Esophagus squamous epithelium (tissue), 5 donors: Measurements from ENCODE around the gene PPP3CA. TPM values are rescaled to one million over a fixed set of nuclear protein-coding genes. Genes with fewer than 3 reads are reported as not detected.

Experiments used
- DNase-seq: peaks from one replicate; lab custom pipeline; 2025; lab: John Stamatoyannopoulos, UW
- H3K27ac ChIP-seq, 4 donors: fragments of 200-600 bp; sonication (generic); one replicate each; pipeline ENCODE4 v1.5.1; 2016 to 2019; ENCODE audit warnings: mild to moderate bottlenecking in 1 of 4
- H3K27me3 ChIP-seq, 4 donors: fragments of 200-600 bp; sonication (generic); 1 replicate in 3 of 4; 2 replicates in 1 of 4; pipeline versions ENCODE4 v1.5.1 to v1.6.0; 2017 to 2021; ENCODE audit warnings: antibody characterized with exemption in 1 of 4
- H3K36me3 ChIP-seq, 3 donors: fragments of 200-600 bp; sonication (generic); one replicate each; pipeline ENCODE4 v1.5.1; 2016 to 2019
- H3K4me1 ChIP-seq, 3 donors: fragments of 200-600 bp; sonication (generic); one replicate each; pipeline ENCODE4 v1.5.1; 2017 to 2019
- H3K4me3 ChIP-seq, 4 donors: fragments of 200-600 bp; sonication (generic); 1 replicate in 3 of 4; 2 replicates in 1 of 4; pipeline ENCODE4 v1.5.1; 2016 to 2019; ENCODE audit warnings: mild to moderate bottlenecking in 2 of 4, moderate library complexity in 1 of 4
- H3K9me3 ChIP-seq, 3 donors: fragments of 200-600 bp; sonication (generic); one replicate each; pipeline ENCODE4 v1.5.1; 2016 to 2019
- CTCF ChIP-seq, 6 experiments: fragments of 450-650 bp in 4 of 6; fragments of 200-600 bp in 2 of 6; sonication (generic) in 2 of 6; IDR thresholded peaks; one replicate each; pipeline ENCODE4 v1.5.1; 2016 to 2019; ENCODE audit warnings: antibody characterized with exemption in 6 of 6, mild to moderate bottlenecking in 4 of 6, moderate library complexity in 4 of 6
- POLR2A ChIP-seq, 4 donors: fragments of 450-650 bp; IDR thresholded peaks; one replicate each; pipeline ENCODE4 v1.6.1; 2017; ENCODE audit warnings: antibody characterized with exemption in 4 of 4, mild to moderate bottlenecking in 4 of 4, moderate library complexity in 3 of 4
- WGBS, 2 donors: methylation state at CpG; one replicate each; pipeline ENCODE4 v1.1.5; 2018; 5-methylcytosine and 5-hydroxymethylcytosine counted together
- intact Hi-C: fragments of 100-400 bp; cut with DNase I; formaldehyde crosslinking; loops from one replicate; pipeline ENCODE4 v1.15.0; 2022
- total RNA-seq, 4 donors: library from RNA; depleted of rRNA; stranded (reverse); fragments of >200 nt; gene quantifications; one replicate each; pipeline ENCODE4 v1.1.0, GENCODE V29; 2016
- donor health status: DM: yes; HTN: yes; CAD: no.

PPP3CA gene
- total RNA-seq, 4 donors from 2014 or later = 13.3 to 25.7 (median 17.5) TPM

DNA sequence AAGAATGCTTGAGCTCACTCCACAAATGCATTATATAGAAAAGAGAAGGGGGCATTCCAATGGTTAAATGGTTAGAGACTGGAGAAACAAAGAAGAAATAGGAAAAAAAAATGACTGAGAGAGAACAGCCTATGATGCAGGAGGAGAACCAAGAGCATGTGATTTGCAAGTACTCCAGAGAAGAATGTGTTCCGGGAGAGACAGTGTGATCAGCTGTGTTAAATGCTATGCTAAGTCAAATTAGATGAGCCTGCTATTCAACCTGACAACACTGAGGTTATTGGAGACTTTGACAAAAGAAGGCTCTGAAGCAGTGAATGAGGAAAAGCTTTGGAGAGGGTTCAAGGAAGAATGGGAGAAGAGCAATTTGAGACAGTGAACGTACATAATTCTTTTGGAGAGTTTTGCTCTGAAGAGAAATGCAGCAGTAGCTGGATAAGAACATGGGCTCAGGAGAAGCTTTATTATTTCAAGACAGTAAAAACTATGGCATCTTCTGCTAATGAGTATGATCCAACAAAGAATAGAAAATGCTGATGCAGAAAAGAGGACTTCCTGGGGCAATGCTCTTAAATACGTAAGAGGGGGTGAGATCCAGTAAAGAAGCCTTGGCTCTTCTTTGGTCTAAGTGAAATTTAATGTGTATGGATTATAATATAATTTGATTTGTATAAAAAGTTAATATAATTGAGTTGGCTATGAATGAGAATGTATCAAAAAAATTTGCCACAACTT, 66.3 kb downstream of the PPP3CA start:
- Histone ChIP-seq H3K4me1 (peaks cover 0 to 29% (median 8%) of the 10 kb centered on the region in 3 donors), H3K27ac (no peak overlapping the region), H3K4me3 (no peak overlapping the region), H3K9me3 (no peaks in the 10 kb centered on the region), H3K27me3 (no peaks in the 10 kb centered on the region), H3K36me3 (no peaks in the 10 kb centered on the region)
- intact Hi-C loops = no loop called here
- TF ChIP-seq POLR2A (IDR thresholded peaks at IDR 0.05) (no peak), CTCF (IDR thresholded peaks at IDR 0.05) (no peak)
- DNase-seq = no peak
- WGBS, 2 donors = 82 to 91% methylated on average over 3 of the region's 3 CpGs

DNA sequence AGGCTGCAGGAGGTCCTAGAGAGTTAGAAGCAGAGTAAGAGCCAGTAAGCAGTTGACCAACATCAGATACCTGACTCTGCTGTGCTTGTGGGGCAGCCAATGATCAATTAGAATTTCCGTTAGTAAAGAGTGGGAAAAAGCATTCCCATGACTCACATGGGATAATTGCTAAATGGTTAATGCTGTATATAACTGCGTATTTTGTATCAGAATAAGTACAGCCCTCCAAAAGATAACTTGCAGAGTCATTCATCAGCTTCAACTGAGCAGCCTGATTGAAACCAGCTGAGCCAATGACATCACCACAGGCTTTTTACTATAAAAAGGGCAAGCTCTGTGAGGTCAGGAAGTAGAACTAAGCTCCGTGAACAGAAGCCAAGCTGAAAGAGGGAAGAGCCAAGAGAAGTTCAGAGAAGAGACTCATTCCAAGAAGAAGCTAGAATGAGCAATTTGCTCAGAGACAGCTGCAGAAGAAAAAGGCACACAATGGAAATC, 67.9 kb downstream of the PPP3CA start:
- Histone ChIP-seq H3K4me3 (no peak overlapping the region), H3K4me1 (peaks cover 0 to 19% (median 4%) of the 10 kb centered on the region in 3 donors), H3K27me3 (no peaks in the 10 kb centered on the region), H3K27ac (no peak overlapping the region), H3K9me3 (no peaks in the 10 kb centered on the region), H3K36me3 (no peaks in the 10 kb centered on the region)
- WGBS, 2 donors = 48 to 62% methylated on average over 3 of the region's 3 CpGs
- intact Hi-C loops = no loop called here
- DNase-seq = no peak
- TF ChIP-seq POLR2A (IDR thresholded peaks at IDR 0.05) = no peak
- TF ChIP-seq CTCF (IDR thresholded peaks at IDR 0.05) = no peak

DNA sequence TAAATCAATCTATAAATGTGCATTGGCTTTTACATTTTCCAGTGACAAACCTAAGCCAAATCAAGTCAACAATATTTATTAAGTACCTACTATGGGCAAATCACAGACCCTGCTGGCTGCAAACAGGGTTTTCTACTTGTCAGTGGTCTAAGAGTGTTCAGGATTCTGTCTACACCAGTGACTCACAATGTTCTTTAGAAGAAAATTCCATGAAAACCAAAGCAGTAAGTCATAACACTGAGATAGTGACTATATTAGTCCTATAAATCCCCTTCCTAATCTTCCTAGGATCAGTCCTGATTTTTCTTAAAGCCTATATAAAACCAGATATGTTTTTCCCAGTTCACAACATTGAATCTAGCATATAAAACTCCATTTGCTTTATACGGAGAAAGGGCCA, 69.7 kb downstream of the PPP3CA start:
- H3K9me3 ChIP-seq = no peaks in the 10 kb centered on the region
- 35 to 40% methylated on average over 1 of the region's 1 CpG for WGBS, 2 donors
- no peak overlapping the region for H3K4me3 ChIP-seq
- no peak for DNase-seq
- H3K36me3 ChIP-seq = no peaks in the 10 kb centered on the region
- TF ChIP-seq POLR2A (IDR thresholded peaks at IDR 0.05) = no peak
- TF ChIP-seq CTCF (IDR thresholded peaks at IDR 0.05) = no peak
- intact Hi-C loops = no loop called here
- no peak overlapping the region for H3K27ac ChIP-seq
- no peaks in the 10 kb centered on the region for H3K27me3 ChIP-seq
- peaks cover 0 to 13% (median 4%) of the 10 kb centered on the region in 3 donors for H3K4me1 ChIP-seq

GRCh38 chr4:101276661-101277060, 70.7 kb downstream of the PPP3CA start:
- 85 to 90% methylated on average over 3 of the region's 3 CpGs for WGBS, 2 donors
- no peak overlapping the region for H3K27ac ChIP-seq
- no peak for DNase-seq
- peaks cover 0 to 13% (median 4%) of the 10 kb centered on the region in 3 donors for H3K4me1 ChIP-seq
- no peaks in the 10 kb centered on the region for H3K9me3 ChIP-seq
- H3K4me3 ChIP-seq = no peak overlapping the region
- TF ChIP-seq CTCF (IDR thresholded peaks at IDR 0.05) = no peak
- TF ChIP-seq POLR2A (IDR thresholded peaks at IDR 0.05) = no peak
- no peaks in the 10 kb centered on the region for H3K27me3 ChIP-seq
- no peaks in the 10 kb centered on the region for H3K36me3 ChIP-seq
- intact Hi-C loops = no loop called here

DNA sequence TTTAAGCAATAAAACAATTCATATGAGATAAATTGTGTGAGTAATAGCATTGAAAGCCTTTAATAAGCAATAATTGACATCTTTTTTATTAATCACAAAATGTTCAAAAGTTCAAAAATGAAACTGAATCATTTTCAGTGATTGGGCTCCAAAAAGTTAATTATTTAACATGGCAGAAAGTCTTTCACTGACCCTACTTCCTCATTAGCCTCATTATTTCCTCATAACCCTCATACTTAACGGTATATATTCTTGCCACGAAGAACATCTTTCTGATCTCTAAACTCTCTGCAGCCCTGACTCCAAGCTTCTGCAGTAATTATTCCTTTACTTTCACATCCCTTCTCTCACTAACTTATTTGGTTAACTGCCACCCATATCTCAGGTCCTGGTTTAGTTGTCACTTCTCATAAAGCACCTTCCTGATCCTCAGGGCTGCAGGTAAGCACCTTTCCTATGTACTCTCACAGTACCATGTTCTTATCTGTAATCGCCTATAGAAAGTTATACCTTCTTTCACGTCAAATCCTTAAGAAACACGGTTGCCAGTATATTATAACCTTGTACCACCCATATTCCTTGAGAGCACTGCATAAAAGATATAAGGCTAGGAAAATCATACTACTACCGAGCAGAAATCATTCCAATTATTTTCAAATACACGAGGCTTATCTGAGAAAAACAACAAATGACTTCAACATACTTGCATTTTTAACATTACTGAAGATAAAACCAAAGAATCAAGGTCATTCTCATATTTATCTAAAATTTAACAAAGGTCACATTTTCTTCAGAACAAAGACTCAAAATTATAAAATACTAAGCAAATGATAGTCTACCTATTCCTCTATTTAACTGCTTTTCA, 72.2 kb downstream of the PPP3CA start:
- TF ChIP-seq POLR2A (IDR thresholded peaks at IDR 0.05) = no peak
- TF ChIP-seq CTCF (IDR thresholded peaks at IDR 0.05) = no peak
- WGBS, 2 donors = 85 to 86% methylated on average over 7 of the region's 7 CpGs
- Histone ChIP-seq H3K27me3 (no peaks in the 10 kb centered on the region), H3K4me1 (peaks cover 0 to 13% (median 4%) of the 10 kb centered on the region in 3 donors), H3K4me3 (no peak overlapping the region), H3K9me3 (no peaks in the 10 kb centered on the region), H3K27ac (no peak overlapping the region), H3K36me3 (no peaks in the 10 kb centered on the region)
- no peak for DNase-seq
- intact Hi-C loops = no loop called here
